HCT116 (cell line): ENCODE measurements around the gene FILIP1. TPM values are rescaled to one million over a fixed set of nuclear protein-coding genes. Genes with fewer than 3 reads are reported as not detected.
A peak's percentile ranks its signal among the peaks of the same experiment; 100 is the strongest.

ENCODE experiments used
- ATAC-seq: fragments of 200-7000 bp; cut with Tn5 transposase; 2 replicates; pipeline ENCODE4 v1.9.1; 2020; ENCODE audit warnings: mild to moderate bottlenecking, moderate library complexity
- BruUV-seq: library from RNA; stranded (reverse); fragments of 400-500 nt; replicated peaks from 2 replicates; lab custom pipeline; 2021; lab: Mats Ljungman, UMichigan
- CTCF ChIA-PET: fragments of 300-600 bp; sonication (Branson Sonifier 250); formaldehyde crosslinking; loops from one replicate; lab custom pipeline; 2021; ENCODE audit warnings: antibody characterized with exemption; lab: Charles Lee
- POLR2A ChIA-PET: fragments of 300-600, 350-600 bp; sonication (Branson Sonifier 250); formaldehyde crosslinking; loops from one replicate; lab custom pipeline; 2021; ENCODE audit warnings: antibody characterized with exemption; lab: Charles Lee
- RAD21 ChIA-PET, 2 experiments: fragments of 300-600 bp; sonication (Branson Sonifier 250); formaldehyde crosslinking; loops; one replicate each; lab custom pipeline; 2023; ENCODE audit warnings: low total read pairs in 2 of 2; ENCODE audit not compliant: uncharacterized antibody in 2 of 2, unreplicated experiment in 2 of 2, low non-redundant PET in 1 of 2; lab: Charles Lee
- DNase-seq: peaks from one replicate; pipeline ENCODE4 v3.0.0-alpha.2; 2010; ENCODE audit warnings: low read depth, low spot score
- H2AFZ ChIP-seq: fragments of 200-600 bp; shearing (Covaris generic), sonication (generic); 2 replicates; pipeline ENCODE4 v1.6.1; 2017; ENCODE audit warnings: low read depth, mixed run types, mixed read lengths, antibody characterized with exemption, low read length; ENCODE audit not compliant: poor library complexity, severe bottlenecking
- H3K27ac ChIP-seq: 2 replicates; pipeline ENCODE4 v1.5.1; 2012; ENCODE audit warnings: low read depth, low read length
- H3K27me3 ChIP-seq: fragments of 200-600 bp; sonication (generic); 2 replicates; pipeline ENCODE4 v1.6.1; 2016; ENCODE audit warnings: mixed run types, low read length, mixed read lengths; ENCODE audit not compliant: insufficient read depth
- H3K36me3 ChIP-seq, 2 experiments: fragments of 200-500 bp in 1 of 2; fragments of 200-600 bp in 1 of 2; sonication (Bioruptor generic) in 1 of 2; sonication (generic) in 1 of 2; 2 replicates each; pipeline versions ENCODE4 v1.5.1 to v1.6.1; 2014 to 2016; ENCODE audit warnings: low read length in 2 of 2, inconsistent platforms in 1 of 2, mixed read lengths in 1 of 2, mixed run types in 1 of 2; ENCODE audit not compliant: insufficient read depth in 2 of 2, control insufficient read depth in 1 of 2
- H3K4me1 ChIP-seq, 2 experiments: fragments of 200-600 bp in 1 of 2; sonication (generic) in 1 of 2; 2 replicates each; pipeline versions ENCODE4 v1.5.1 to v1.6.1; 2012 to 2017; ENCODE audit warnings: low read length in 2 of 2, inconsistent platforms in 1 of 2, mild to moderate bottlenecking in 1 of 2, mixed read lengths in 1 of 2, mixed run types in 1 of 2, moderate library complexity in 1 of 2; ENCODE audit not compliant: insufficient read depth in 2 of 2, control insufficient read depth in 1 of 2
- H3K4me2 ChIP-seq: fragments of 200-600 bp; sonication (generic); 2 replicates; pipeline ENCODE4 v1.6.1; 2017; ENCODE audit warnings: mixed run types, low read length, mixed read lengths
- H3K4me3 ChIP-seq, 2 experiments: fragments of 200-600 bp in 1 of 2; sonication (generic) in 1 of 2; replicated peaks in 1 of 2; 2 replicates each; pipeline ENCODE4 v1.5.1; 2011 to 2016; ENCODE audit warnings: low read length in 2 of 2, control low read depth in 1 of 2, low read depth in 1 of 2, mild to moderate bottlenecking in 1 of 2, mixed read lengths in 1 of 2, mixed run types in 1 of 2
- H3K79me2 ChIP-seq: fragments of 200-600 bp; sonication (generic); 2 replicates; pipeline ENCODE4 v1.6.1; 2017; ENCODE audit warnings: mild to moderate bottlenecking, mixed run types, low read length, moderate library complexity, mixed read lengths; ENCODE audit not compliant: insufficient read depth
- H3K9ac ChIP-seq: fragments of 200-600 bp; sonication (generic); 2 replicates; pipeline ENCODE4 v1.6.1; 2016; ENCODE audit warnings: low read length, mixed read lengths
- H3K9me2 ChIP-seq: fragments of 200-600 bp; sonication (generic), shearing (Covaris generic); 2 replicates; pipeline ENCODE4 v1.6.1; 2017; ENCODE audit warnings: mixed run types, mild to moderate bottlenecking, moderate library complexity; ENCODE audit not compliant: insufficient read depth
- H3K9me3 ChIP-seq, 2 experiments: fragments of 200-500 bp in 1 of 2; fragments of 200-600 bp in 1 of 2; sonication (Bioruptor generic) in 1 of 2; sonication (generic) in 1 of 2; 2 replicates each; pipeline ENCODE4 v1.6.1; 2014 to 2017; ENCODE audit warnings: low read length in 2 of 2, mixed read lengths in 2 of 2, inconsistent platforms in 1 of 2, low read depth in 1 of 2, mild to moderate bottlenecking in 1 of 2, mixed run types in 1 of 2, moderate library complexity in 1 of 2; ENCODE audit not compliant: control insufficient read depth in 1 of 2, insufficient read depth in 1 of 2
- H4K20me1 ChIP-seq: fragments of 200-600 bp; sonication (generic), shearing (Covaris generic); 2 replicates; pipeline ENCODE4 v1.6.1; 2017; ENCODE audit warnings: mixed run types, mild to moderate bottlenecking, moderate library complexity; ENCODE audit not compliant: insufficient read depth
- CEBPB ChIP-seq: IDR thresholded peaks from 2 replicates; pipeline ENCODE4 v1.6.1; 2012; ENCODE audit warnings: low read depth
- EGR1 ChIP-seq: IDR thresholded peaks from 2 replicates; pipeline ENCODE4 v1.6.1; 2012; ENCODE audit warnings: low read depth
- EZH2 ChIP-seq: fragments of 200-600 bp; sonication (generic); IDR thresholded peaks from 2 replicates; pipeline ENCODE4 v1.6.1; 2017; ENCODE audit warnings: antibody characterized with exemption, mixed run types
- POLR2A ChIP-seq: IDR thresholded peaks from 2 replicates; pipeline ENCODE4 v1.7.0; 2011; ENCODE audit warnings: borderline replicate concordance; ENCODE audit not compliant: insufficient read depth, insufficient read length; ENCODE audit errors: extremely low read depth
- RAD21 ChIP-seq: IDR thresholded peaks from 2 replicates; pipeline ENCODE4 v1.6.1; 2012; ENCODE audit warnings: low read depth, mild to moderate bottlenecking
- SIN3A ChIP-seq: IDR thresholded peaks from 2 replicates; pipeline ENCODE4 v1.6.1; 2012; ENCODE audit warnings: low read depth
- SP1 ChIP-seq: IDR thresholded peaks from 2 replicates; pipeline ENCODE4 v1.6.1; 2012; ENCODE audit warnings: low read depth
- intact Hi-C: fragments of 100-400 bp; cut with micrococcal nuclease; formaldehyde crosslinking; loops from 2 replicates; pipeline ENCODE4 v1.10.0; 2022
- total RNA-seq: library from RNA; stranded (reverse); gene quantifications from one replicate; pipeline ENCODE4 v1.2.1, GENCODE V29; 2021; ENCODE audit not compliant: unreplicated experiment

The FILIP1 gene
- total RNA-seq, 1 experiment from 2014 or later: 0.05 TPM

DNA sequence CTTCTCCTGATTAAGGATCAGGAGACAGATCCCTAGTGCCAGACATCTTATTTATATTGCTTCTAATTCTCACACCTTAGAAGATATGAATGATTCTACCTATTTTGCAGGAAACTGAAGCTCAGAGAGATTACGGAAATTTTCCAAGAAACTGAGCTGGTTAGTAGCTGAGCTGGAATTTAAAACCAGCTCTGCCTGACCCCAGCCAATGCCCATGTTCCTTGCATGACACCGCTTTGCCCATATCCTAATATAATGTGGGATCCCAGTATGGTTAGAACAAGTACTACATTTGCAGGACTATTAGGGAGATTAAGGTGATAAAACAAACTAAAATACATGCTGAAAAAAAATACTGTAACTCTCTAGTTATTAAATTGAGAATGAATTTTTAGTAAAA lies 210.9 kb downstream of the FILIP1 start:
- DNase-seq: no peak
- ChIA-PET RAD21 (no interaction called here), CTCF (no interaction called here), POLR2A (no interaction called here)
- Histone ChIP-seq H4K20me1 (no peaks in the 10 kb centered on the region), H3K36me3 (no peaks in the 10 kb centered on the region), H3K9me2 (no peaks in the 10 kb centered on the region), H3K27me3 (no peaks in the 10 kb centered on the region), H3K4me2 (peak overlapping the region; percentile 90), H3K4me3 (no peak overlapping the region; a peak in 1 of 4 replicates), H3K9ac (no peak overlapping the region), H3K9me3 (no peaks in the 10 kb centered on the region), H2AFZ (no peak overlapping the region), H3K27ac (no peak overlapping the region), H3K79me2 (peaks cover 76% of the 10 kb centered on the region), H3K4me1 (peaks cover 6 to 19% of the 10 kb centered on the region in 2 experiments; a peak in 3 of 4 replicates)
- TF ChIP-seq CEBPB (no peak), EGR1 (no peak), RAD21 (no peak), SP1 (no peak)
- intact Hi-C loops: no loop called here
- BruUV-seq: no TSS peak
- ATAC-seq: no peak

DNA sequence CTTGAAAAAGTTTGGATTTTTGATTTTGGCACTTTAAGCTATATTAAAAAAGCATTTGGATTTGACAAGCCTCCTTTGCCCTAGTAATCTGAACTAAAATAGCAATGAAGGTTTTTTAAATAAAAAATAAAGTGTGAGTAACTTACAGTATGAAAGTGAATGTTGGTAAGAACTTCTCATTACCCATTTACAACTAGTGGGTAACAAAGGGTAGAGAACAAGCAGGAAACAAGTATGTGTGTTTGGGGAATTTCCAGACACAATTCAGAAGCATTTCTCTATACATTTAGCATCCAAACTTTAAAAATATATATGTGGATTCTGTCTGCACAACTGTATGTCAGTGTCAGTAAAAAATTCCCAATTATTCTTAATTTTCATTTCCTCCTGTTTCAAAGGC lies 211.9 kb downstream of the FILIP1 start:
- Histone ChIP-seq H2AFZ (no peak overlapping the region), H3K9me3 (no peaks in the 10 kb centered on the region), H3K36me3 (no peaks in the 10 kb centered on the region), H3K4me3 (no peak overlapping the region), H3K79me2 (peaks cover 86% of the 10 kb centered on the region), H3K27ac (no peak overlapping the region), H3K9ac (no peak overlapping the region), H3K27me3 (no peaks in the 10 kb centered on the region), H3K4me1 (peaks cover 6 to 19% of the 10 kb centered on the region in 2 experiments; a peak in 3 of 4 replicates), H3K9me2 (no peaks in the 10 kb centered on the region), H4K20me1 (no peaks in the 10 kb centered on the region), H3K4me2 (no peak overlapping the region)
- TF ChIP-seq SIN3A: no peak
- TF ChIP-seq SP1: no peak
- TF ChIP-seq POLR2A: no peak
- no peak for TF ChIP-seq EZH2
- ChIA-PET RAD21 (no interaction called here), CTCF (no interaction called here), POLR2A (no interaction called here)
- ATAC-seq: no peak
- DNase-seq: no peak
- BruUV-seq: no TSS peak
- intact Hi-C loops: no loop called here
